Mesendoderm (in vitro differentiated cells): ENCODE results near the gene CTIF.

Experiments
- DNase-seq: peaks from one replicate; pipeline ENCODE4 v3.0.0; 2013
- H2AK5ac ChIP-seq: 2 replicates; pipeline ENCODE4 v1.6.1; 2013; ENCODE audit warnings: low read length, inconsistent platforms
- H2BK120ac ChIP-seq: 2 replicates; pipeline ENCODE4 v1.6.1; 2013; ENCODE audit warnings: low read depth, mild to moderate bottlenecking, low read length, moderate library complexity, mixed read lengths
- H2BK15ac ChIP-seq: replicated peaks from 2 replicates; pipeline ENCODE4 v1.6.1; 2013; ENCODE audit warnings: low read depth, mild to moderate bottlenecking, moderate library complexity
- H2BK5ac ChIP-seq: 2 replicates; pipeline ENCODE4 v1.6.1; 2013; ENCODE audit warnings: low read length, inconsistent platforms
- H3K18ac ChIP-seq: 2 replicates; pipeline ENCODE4 v1.6.1; 2013; ENCODE audit warnings: mild to moderate bottlenecking, low read length, mixed read lengths
- H3K23ac ChIP-seq: one replicate; pipeline ENCODE4 v1.6.1; 2013; ENCODE audit warnings: low read length
- H3K27ac ChIP-seq: 2 replicates; pipeline ENCODE4 v1.5.1; 2013; ENCODE audit warnings: low read depth, mild to moderate bottlenecking, inconsistent platforms, low read length, moderate library complexity
- H3K27me3 ChIP-seq: 2 replicates; pipeline ENCODE4 v1.6.1; 2013; ENCODE audit warnings: low read length, control low read depth, mild to moderate bottlenecking, inconsistent platforms; ENCODE audit not compliant: insufficient read depth, poor library complexity
- H3K36me3 ChIP-seq: 2 replicates; pipeline ENCODE4 v1.6.1; 2013; ENCODE audit warnings: low read length, inconsistent platforms; ENCODE audit not compliant: control insufficient read depth, insufficient read depth
- H3K4ac ChIP-seq: one replicate; pipeline ENCODE4 v1.6.1; 2013; ENCODE audit warnings: low read depth, mild to moderate bottlenecking, low read length, moderate library complexity
- H3K4me1 ChIP-seq: 2 replicates; pipeline ENCODE4 v1.6.1; 2013; ENCODE audit warnings: low read depth, low read length, inconsistent platforms; ENCODE audit not compliant: control insufficient read depth
- H3K4me2 ChIP-seq: 2 replicates; pipeline ENCODE4 v1.6.1; 2013; ENCODE audit warnings: low read length
- H3K4me3 ChIP-seq: 2 replicates; pipeline ENCODE4 v1.5.1; 2013; ENCODE audit warnings: mild to moderate bottlenecking, low read length
- H3K56ac ChIP-seq: one replicate; pipeline ENCODE4 v1.6.1; 2013; ENCODE audit warnings: low read length
- H3K79me1 ChIP-seq: 2 replicates; pipeline ENCODE4 v1.6.1; 2013; ENCODE audit warnings: low read length, inconsistent platforms
- H3K79me2 ChIP-seq: 2 replicates; pipeline ENCODE4 v1.6.1; 2013; ENCODE audit warnings: mild to moderate bottlenecking, low read length; ENCODE audit not compliant: control insufficient read depth, insufficient read depth
- H3K9ac ChIP-seq: 2 replicates; pipeline ENCODE4 v1.6.1; 2013; ENCODE audit warnings: low read length, inconsistent platforms
- H4K5ac ChIP-seq: one replicate; pipeline ENCODE4 v1.6.1; 2013; ENCODE audit warnings: low read length
- H4K8ac ChIP-seq: one replicate; pipeline ENCODE4 v1.6.1; 2013; ENCODE audit warnings: low read depth, mild to moderate bottlenecking, control low read depth, low read length, moderate library complexity
- WGBS: extraction: QIAGEN DNeasy Blood & Tissue Kit; methylation state at CpG from one replicate; pipeline ENCODE4 v1.1.7; 2013; ENCODE audit warnings: low lambda C conversion rate, missing lambda C conversion rate; ENCODE audit not compliant: insufficient coverage; ENCODE audit errors: extremely low coverage; 5-methylcytosine and 5-hydroxymethylcytosine counted together

CTIF gene

GRCh38 chr18:48724939-48725338 is 186.1 kb downstream of the CTIF start:
- no peak overlapping the region for H3K4me3 ChIP-seq
- no peak overlapping the region for H4K8ac ChIP-seq
- H3K23ac ChIP-seq, result no peak overlapping the region
- no peaks in the 10 kb centered on the region for H3K79me2 ChIP-seq
- H3K4me2 ChIP-seq, result no peak overlapping the region
- H4K5ac ChIP-seq, result no peak overlapping the region
- H3K56ac ChIP-seq, result no peak overlapping the region
- no peak overlapping the region for H2BK15ac ChIP-seq
- H3K4ac ChIP-seq, result no peak overlapping the region
- no peak for DNase-seq
- no peak overlapping the region for H3K27ac ChIP-seq
- no peak overlapping the region for H2BK5ac ChIP-seq
- no peak overlapping the region for H2AK5ac ChIP-seq
- no peaks in the 10 kb centered on the region for H3K27me3 ChIP-seq
- no peak overlapping the region for H3K18ac ChIP-seq
- H3K4me1 ChIP-seq, result no peaks in the 10 kb centered on the region
- H3K36me3 ChIP-seq, result no peaks in the 10 kb centered on the region
- no peak overlapping the region for H3K9ac ChIP-seq
- no CpG with 5 or more reads among the region's 5 CpGs for WGBS
- H3K79me1 ChIP-seq, result no peaks in the 10 kb centered on the region
- no peak overlapping the region for H2BK120ac ChIP-seq

- no CpG with 5 or more reads among the region's 3 CpGs for WGBS
- Histone ChIP-seq H4K5ac (no peak overlapping the region), H3K27me3 (no peaks in the 10 kb centered on the region), H3K56ac (no peak overlapping the region), H3K79me1 (no peaks in the 10 kb centered on the region), H3K4me1 (no peaks in the 10 kb centered on the region), H3K4ac (no peak overlapping the region), H3K4me3 (no peak overlapping the region), H2BK120ac (no peak overlapping the region), H3K18ac (no peak overlapping the region), H3K79me2 (no peaks in the 10 kb centered on the region), H3K36me3 (no peaks in the 10 kb centered on the region), H3K4me2 (no peak overlapping the region), H2BK15ac (no peak overlapping the region), H3K23ac (no peak overlapping the region), H3K27ac (no peak overlapping the region), H3K9ac (no peak overlapping the region), H2BK5ac (no peak overlapping the region), H4K8ac (no peak overlapping the region), H2AK5ac (no peak overlapping the region)
- DNase-seq, result no peak
Observed at GRCh38 chr18:48725562-48725961, 186.7 kb downstream of the CTIF start.

- Histone ChIP-seq H3K36me3 (no peaks in the 10 kb centered on the region), H2BK120ac (no peak overlapping the region), H2AK5ac (no peak overlapping the region), H3K4me2 (no peak overlapping the region), H2BK5ac (no peak overlapping the region), H2BK15ac (no peak overlapping the region), H3K9ac (no peak overlapping the region), H3K4me1 (no peaks in the 10 kb centered on the region), H4K8ac (no peak overlapping the region), H3K79me1 (no peaks in the 10 kb centered on the region), H4K5ac (no peak overlapping the region), H3K23ac (no peak overlapping the region), H3K56ac (no peak overlapping the region), H3K27me3 (no peaks in the 10 kb centered on the region), H3K79me2 (no peaks in the 10 kb centered on the region), H3K27ac (no peak overlapping the region), H3K4me3 (no peak overlapping the region), H3K18ac (no peak overlapping the region), H3K4ac (no peak overlapping the region)
- DNase-seq, result no peak
- WGBS, result no CpG with 5 or more reads among the region's 2 CpGs
Observed at GRCh38 chr18:48727681-48728080, 188.8 kb downstream of the CTIF start.

GRCh38 chr18:48728204-48728833 is 189.5 kb downstream of the CTIF start:
- H3K79me2 ChIP-seq, result no peaks in the 10 kb centered on the region
- H3K4me3 ChIP-seq, result no peak overlapping the region
- no peaks in the 10 kb centered on the region for H3K36me3 ChIP-seq
- no peak overlapping the region for H3K4me2 ChIP-seq
- DNase-seq, result no peak
- no peak overlapping the region for H2BK15ac ChIP-seq
- H4K5ac ChIP-seq, result no peak overlapping the region
- no peak overlapping the region for H4K8ac ChIP-seq
- no peak overlapping the region for H3K4ac ChIP-seq
- peaks cover 2% of the 10 kb centered on the region for H3K4me1 ChIP-seq
- no CpG with 5 or more reads among the region's 6 CpGs for WGBS
- H2BK120ac ChIP-seq, result no peak overlapping the region
- no peak overlapping the region for H3K23ac ChIP-seq
- no peak overlapping the region for H3K9ac ChIP-seq
- H2AK5ac ChIP-seq, result no peak overlapping the region
- no peak overlapping the region for H3K27ac ChIP-seq
- no peak overlapping the region for H3K56ac ChIP-seq
- no peaks in the 10 kb centered on the region for H3K79me1 ChIP-seq
- H2BK5ac ChIP-seq, result no peak overlapping the region
- no peaks in the 10 kb centered on the region for H3K27me3 ChIP-seq
- H3K18ac ChIP-seq, result no peak overlapping the region

DNA sequence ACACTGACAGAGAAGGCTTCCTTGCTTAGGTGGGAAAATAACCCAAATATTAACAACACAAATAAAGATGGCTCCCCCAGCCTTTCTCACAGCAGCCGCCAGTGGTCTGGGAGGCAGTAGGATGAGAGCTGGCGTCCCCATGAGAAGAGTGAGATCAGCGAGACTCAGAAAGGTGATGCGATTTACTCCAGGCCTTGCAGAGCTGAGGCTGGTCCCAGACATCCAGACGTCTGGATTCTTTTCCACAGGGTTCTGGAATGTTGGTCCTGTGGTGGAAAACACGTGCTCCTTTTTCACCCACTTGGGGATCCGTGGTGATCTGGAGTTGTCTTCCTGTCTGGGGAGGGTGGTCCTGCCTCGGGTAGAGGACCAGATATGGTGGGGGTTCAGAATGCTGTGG is 190.6 kb downstream of the CTIF start:
- no peak overlapping the region for H3K27ac ChIP-seq
- no peaks in the 10 kb centered on the region for H3K79me1 ChIP-seq

DNA sequence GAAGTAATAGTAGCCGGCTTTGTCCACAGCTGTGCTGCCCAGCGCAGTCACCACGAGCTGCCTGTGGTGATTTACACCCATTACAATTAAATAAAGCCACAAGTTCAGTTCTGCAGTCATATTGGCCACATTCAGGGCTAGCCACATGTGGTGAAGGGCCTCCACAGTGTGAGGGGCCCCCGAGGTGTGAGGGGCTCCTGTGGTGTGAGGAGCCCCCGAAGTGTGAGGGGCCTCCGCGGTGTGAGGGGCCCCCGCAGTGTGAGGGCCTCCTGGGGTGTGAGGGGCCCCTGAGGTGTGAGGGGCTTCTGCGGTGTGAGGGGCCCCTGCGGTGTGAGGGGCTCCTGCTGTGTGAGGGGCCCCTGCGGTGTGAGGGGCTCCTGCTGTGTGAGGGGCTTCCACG is 191.2 kb downstream of the CTIF start:
- no peak for DNase-seq
- H2BK120ac ChIP-seq, result no peak overlapping the region
- no peak overlapping the region for H2BK15ac ChIP-seq
- no peaks in the 10 kb centered on the region for H3K79me1 ChIP-seq
- no CpG with 5 or more reads among the region's 12 CpGs for WGBS
- no peak overlapping the region for H2BK5ac ChIP-seq
- no peaks in the 10 kb centered on the region for H3K79me2 ChIP-seq
- no peak overlapping the region for H4K5ac ChIP-seq
- H3K27me3 ChIP-seq, result no peaks in the 10 kb centered on the region
- H3K4me3 ChIP-seq, result no peak overlapping the region
- H3K4me1 ChIP-seq, result peaks cover 7% of the 10 kb centered on the region
- H3K18ac ChIP-seq, result no peak overlapping the region
- H3K27ac ChIP-seq, result no peak overlapping the region
- H3K56ac ChIP-seq, result no peak overlapping the region
- H3K36me3 ChIP-seq, result no peaks in the 10 kb centered on the region
- no peak overlapping the region for H3K4me2 ChIP-seq
- no peak overlapping the region for H3K9ac ChIP-seq
- H2AK5ac ChIP-seq, result no peak overlapping the region
- H3K23ac ChIP-seq, result no peak overlapping the region
- H4K8ac ChIP-seq, result no peak overlapping the region
- H3K4ac ChIP-seq, result no peak overlapping the region

More for the DNA sequence above, 190.6 kb downstream of the CTIF start:
- Histone ChIP-seq H2AK5ac (no peak overlapping the region), H2BK120ac (no peak overlapping the region), H3K4ac (no peak overlapping the region), H3K4me2 (no peak overlapping the region), H3K4me1 (peaks cover 7% of the 10 kb centered on the region), H3K9ac (no peak overlapping the region), H3K27me3 (no peaks in the 10 kb centered on the region), H4K8ac (no peak overlapping the region), H3K56ac (no peak overlapping the region), H3K23ac (no peak overlapping the region), H3K36me3 (no peaks in the 10 kb centered on the region), H3K18ac (no peak overlapping the region), H3K4me3 (no peak overlapping the region), H4K5ac (no peak overlapping the region), H3K79me2 (no peaks in the 10 kb centered on the region), H2BK5ac (no peak overlapping the region), H2BK15ac (no peak overlapping the region)
- DNase-seq, result peak; percentile 81
- WGBS, result no CpG with 5 or more reads among the region's 8 CpGs
